Loucy (cell line): ENCODE data around the gene OR5A2.

Source experiments
- CTCF ChIP-seq: fragments of 200-600 bp; sonication (generic); conservative IDR thresholded peaks from 2 replicates; pipeline ENCODE4 v1.5.1; 2014; ENCODE audit warnings: mild to moderate bottlenecking, antibody characterized with exemption, low read length
- EZH2phosphoT487 ChIP-seq: fragments of 200-600 bp; IDR thresholded peaks from 2 replicates; pipeline ENCODE4 v1.6.1; 2018; ENCODE audit warnings: antibody characterized with exemption, mild to moderate bottlenecking, moderate library complexity, borderline replicate concordance

- no peak for TF ChIP-seq CTCF
- TF ChIP-seq EZH2phosphoT487: no peak
Observed at GRCh38 chr11:59459916-59460315, 33.7 kb upstream of the OR5A2 start.
